GM18858 (cell line): Measurements from ENCODE around the gene JHY.

Source experiments
- ATAC-seq: cut with Tn5 transposase; IDR thresholded peaks from one replicate; pipeline ENCODE4 v1.9.1; 2021; ENCODE audit not compliant: unreplicated experiment

JHY gene

DNA sequence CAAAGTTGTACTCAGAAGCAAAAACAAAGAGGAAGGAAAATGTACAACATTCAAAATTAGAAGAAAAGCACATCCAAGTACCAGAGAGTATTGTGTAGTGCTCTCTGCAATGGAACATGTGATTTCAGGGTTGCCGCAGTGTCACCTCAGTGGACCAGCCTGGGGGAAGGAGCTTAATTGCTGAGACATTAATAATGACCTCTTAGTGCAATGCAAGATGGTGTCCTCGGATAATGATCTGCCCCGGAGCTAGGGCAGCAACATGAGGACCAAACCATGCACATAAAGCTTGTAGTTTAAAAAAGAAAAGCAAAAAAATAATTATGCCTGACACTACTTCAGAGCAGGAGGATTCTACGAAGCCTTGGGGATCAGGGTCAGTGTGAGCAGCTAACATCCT, 11.3 kb upstream of the JHY start:
- ATAC-seq, result no peak

DNA sequence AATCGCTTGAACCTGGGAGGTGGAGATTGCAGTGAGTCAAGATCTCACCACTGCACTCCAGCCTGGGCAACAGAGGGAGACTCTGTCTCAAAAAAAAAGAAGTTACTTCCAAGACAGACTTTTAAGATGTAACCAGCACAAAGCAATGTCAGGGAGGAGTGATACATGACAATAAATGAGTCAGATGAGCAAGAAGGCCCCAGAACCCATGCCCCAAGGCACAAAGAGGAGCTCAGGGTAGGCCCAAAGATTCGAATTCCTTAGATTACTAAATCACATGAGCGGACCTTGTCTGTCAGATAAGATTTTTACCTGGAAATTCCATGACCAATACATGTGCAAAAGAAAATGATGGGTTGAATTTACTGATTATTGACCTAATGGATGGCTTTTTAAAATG, 10.5 kb upstream of the JHY start:
- ATAC-seq, result no peak

DNA sequence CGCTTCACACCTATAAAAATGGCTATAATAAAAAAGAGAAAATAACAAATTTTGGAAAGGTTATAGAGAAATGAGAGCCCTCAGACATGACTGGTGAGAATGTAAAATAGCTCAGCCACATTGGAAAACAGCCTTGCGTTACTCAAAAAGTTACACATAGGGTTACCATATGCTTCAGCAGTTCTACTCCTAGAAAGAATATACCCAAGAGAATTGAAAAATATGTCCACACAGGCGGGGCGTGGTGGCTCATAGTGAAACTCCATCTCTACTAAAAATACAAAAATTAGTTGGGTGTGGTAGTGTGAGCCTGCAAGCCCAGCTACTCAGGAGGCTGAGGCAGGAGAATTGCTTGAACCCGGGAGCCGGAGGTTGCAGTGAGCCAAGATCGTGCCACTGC, 7.6 kb upstream of the JHY start:
- peak; percentile 55 for ATAC-seq

DNA sequence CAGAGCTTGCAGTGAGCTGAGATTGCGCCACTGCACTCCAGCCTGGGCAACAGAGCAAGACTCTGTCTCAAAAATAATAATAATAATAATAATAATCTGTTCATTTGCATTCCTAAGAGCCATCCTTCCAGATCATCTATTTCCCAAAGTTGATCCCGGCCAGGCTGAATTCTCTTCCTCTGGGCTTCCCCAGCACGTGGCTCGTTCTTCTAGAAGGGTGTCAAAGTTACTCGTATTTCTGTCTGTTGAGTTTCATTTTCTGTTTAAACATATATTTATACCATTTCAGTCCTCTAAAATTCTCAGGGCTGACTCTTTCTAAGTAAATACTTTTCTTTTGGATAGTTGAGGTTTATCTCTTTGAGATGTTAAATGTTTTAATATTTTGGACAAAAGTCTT, 4.8 kb upstream of the JHY start:
- ATAC-seq, result no peak

DNA sequence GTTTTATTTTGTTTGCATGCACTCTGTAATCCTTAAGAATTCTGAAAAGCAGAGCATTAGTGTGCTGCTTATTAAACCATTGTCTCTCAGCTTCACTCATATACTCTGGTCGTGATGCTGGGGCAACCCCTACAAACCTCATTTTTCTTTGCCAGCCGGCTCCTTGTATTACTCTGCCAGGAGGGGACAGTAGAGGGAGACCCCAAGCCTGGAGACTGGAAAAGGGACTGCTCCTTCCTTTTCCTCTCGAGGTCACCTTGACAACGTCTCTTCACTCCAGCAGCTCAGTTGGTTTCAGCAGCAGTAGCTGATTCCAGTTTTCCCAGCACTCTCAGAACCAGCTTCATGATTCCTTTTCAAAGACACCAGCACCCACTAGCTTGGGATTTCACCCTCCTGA, 2.8 kb upstream of the JHY start:
- no peak for ATAC-seq

DNA sequence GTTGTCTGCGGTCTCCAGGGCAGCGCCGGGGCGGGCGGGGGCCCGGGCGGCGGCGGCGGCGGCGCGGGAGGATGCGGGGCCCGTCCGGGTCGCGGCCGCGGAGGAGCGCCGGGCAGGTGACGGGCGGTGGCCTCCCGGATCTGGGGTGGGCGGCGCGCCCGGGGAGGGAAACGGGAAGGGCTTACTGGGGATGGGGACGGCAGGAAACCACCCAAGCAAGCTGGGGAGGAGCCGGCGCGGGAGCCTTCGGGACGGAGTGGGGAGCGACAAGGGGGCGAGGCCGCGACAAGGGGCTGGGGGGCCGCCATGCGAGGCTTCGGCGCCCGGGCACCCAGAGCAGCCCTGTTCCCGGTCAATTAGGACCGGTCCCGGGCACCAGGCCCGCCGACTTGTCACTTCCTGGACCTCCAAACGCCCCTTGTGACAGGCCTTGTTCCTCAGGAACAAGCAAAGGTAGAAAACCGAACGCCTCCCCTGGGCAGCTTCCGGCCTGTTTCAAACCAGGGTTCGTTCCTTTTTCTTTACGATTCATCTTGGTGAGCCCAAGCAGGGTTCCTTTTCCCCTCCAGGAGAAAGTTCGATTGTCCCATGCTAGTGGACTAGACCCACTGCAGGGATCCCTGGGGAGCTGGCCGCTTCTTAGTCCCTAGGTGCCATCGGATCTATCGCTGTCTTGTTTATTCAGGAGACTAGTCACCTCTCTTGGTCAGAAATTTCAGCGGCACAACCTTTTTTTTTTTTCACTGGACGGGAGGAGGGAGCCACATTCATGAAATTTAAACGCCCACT, 492 bp downstream of the JHY start:
- no peak for ATAC-seq

DNA sequence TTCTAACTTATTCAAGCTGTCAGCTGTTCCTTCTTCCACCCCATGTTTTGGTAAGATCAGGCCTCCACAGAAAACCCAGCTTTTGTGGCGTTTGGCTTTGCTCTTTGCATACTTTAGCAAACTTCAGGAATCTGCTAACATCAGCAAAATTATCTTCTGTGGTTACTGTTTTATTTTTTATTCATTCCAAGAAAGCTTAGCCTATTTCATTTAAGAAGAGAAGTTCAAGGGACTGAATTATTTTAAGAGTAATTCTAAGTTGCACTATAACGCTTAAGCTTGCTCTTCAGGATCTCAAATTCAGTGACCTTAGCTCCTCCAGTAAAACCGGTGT, 1.1 kb downstream of the JHY start:
- ATAC-seq, result no peak

DNA sequence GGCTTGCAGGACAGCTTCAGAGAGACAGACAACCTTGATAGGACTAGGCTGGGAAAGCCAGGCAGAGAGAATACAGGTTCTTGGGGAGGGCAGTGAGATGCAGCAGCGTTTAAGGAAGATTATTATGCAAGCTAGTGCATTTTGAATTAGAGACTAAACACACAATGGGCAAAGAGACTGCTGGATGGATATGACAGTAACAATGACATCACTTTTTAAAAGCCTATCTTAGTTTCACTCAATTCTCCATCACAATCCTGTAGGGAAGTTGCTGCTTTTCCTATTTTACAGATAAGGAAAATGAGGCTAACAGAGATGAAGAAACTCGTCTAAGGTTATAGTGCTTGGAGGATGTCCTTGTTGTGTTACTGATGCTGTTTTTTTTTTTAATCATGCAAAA, 5.6 kb downstream of the JHY start:
- ATAC-seq, result no peak

DNA sequence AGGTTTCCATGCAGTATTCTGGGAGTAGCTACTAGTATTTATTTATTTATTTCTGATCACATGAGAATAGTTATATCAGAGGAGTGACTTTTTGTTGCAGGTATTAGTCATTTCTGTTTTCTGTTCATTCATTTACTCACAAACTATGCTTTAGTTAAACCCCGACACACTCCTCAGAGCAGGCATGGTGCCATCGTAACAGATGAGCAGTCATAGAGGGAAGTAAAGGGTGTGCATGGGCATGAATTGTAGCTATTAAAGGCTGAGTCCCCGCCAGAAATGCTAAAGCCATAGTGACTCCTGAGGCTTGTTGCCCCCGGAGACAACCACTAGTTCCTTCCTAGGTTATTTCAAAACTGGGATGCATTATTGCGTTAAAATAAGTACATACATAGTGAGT, 10.6 kb downstream of the JHY start:
- ATAC-seq, result no peak

DNA sequence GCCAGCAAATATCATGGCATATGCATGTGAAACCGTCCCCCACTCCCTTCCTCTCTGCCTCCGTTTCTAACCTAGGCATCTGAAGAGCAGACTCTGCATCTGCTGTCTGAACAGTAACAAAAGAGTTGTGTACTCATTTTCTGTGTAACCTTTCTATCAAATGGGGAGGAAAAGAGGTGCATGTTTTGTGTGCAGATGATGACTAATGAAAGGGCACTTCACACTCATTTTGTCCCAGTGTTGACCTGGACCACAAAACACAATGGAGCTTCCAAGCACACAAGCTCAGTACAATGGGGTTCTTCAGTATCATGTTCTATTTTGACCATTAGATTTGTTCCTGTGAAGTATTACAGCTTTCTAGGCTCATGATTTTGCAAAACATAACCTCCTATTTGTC, 13.0 kb downstream of the JHY start:
- ATAC-seq, result no peak

DNA sequence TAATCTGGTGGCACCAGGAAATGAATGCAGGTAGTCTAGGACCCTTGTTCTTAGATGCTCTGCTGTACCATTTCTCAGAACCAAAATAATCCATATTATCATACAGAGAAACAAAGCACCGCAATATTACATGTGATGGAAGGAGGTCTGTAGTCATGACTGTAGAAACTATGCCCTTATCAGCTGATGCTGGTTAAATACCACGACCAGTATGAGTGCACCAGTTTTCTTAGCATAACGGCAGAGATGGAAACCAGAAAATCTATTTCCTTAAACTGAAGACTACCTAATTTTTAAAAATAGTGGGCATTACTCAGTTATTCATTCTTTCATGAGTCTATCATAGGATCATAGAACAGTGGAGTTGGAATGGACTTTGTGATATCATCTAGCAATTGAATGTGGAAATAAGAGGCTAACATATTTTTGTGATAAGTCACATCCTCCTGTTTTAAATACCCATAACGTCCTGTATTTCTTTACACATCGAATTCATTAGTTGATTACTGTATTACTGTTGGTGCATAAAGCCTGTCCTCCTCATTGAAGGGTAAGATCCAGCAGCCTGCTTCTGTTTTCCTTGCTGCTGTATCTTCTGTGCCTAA, 15.1 kb downstream of the JHY start:
- no peak for ATAC-seq

DNA sequence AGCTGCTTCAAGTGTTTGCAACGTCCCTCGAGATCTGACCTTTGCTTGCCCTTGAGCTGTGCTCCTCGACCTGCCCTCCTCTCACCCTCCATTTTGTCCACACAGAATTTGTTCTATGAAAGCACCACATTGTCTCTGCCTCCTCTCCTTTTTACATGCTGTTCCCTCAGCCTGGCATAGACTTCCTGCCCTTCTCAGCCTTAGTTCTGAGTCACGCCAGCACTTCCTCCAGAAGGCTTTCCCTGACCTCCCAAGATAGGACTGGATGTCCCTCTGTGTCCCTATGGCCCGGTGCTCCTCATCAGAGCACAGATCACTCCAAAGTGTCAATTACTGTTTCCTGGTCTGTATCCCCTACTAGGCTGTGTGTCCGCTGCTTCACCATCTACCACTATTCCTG, 16.2 kb downstream of the JHY start:
- ATAC-seq, result no peak

DNA sequence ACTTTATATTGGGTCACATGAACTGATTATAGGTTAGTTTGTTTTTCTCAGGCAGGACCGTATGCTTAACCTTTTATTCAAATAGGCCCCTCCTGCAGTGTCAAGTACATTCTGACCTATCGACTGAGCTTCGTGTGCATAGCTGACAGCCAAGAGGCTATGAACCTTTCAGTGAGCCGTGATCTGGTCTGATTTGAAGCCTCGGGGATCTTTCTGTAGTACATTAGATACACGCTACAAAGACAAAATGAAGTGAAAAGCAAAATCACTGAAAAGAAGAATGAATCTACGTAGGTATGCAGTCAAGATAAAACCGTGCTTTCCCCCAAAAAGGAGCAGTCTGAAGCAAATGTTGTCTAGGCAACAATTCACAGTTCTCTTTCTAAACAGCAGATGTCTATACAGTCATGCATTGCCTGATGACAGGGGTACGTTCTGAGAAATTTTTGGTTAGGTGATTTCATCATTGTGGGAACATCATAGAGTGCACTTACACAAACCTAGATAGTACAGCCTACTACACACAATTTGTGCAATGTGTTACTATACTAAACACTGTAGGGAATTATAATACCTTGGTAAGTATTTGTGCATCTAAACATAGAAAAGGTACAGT, 18.1 kb downstream of the JHY start:
- no peak for ATAC-seq

DNA sequence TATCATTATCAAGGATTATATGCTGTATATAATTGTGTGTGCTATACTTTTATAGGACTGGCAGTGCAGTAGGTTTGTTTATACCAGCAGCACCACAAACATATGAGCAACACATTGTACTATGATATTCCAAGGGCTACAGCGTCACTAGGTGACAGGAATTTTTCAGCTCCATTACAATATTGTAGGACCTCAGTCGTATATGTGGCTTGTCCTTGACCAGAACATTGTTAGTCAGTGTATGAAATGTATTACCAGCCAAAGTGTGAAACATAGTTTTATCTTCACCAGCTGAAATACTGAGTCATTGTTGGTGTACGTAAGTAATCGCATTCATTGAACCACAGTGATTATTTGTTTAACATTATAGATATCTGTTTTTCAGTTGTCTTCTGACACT, 20.4 kb downstream of the JHY start:
- ATAC-seq, result no peak

DNA sequence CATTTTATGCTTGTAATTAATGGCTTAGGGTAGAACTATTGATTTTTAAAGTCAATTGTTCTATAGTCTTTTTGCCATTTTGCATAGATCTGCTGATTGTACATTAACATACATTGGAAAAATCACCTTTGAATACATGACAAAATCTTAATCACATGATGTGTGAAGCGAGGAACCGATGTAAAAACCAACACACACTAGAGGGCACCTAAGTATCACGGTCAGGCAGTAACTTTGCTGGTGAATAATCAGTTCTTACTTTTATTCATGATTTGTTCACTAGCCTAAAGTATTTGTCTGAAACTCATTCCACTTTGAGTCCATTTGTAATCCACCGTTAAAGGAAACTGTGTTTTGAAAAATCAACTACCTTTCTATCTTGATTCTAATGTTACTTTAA, 28.2 kb downstream of the JHY start:
- no peak for ATAC-seq

DNA sequence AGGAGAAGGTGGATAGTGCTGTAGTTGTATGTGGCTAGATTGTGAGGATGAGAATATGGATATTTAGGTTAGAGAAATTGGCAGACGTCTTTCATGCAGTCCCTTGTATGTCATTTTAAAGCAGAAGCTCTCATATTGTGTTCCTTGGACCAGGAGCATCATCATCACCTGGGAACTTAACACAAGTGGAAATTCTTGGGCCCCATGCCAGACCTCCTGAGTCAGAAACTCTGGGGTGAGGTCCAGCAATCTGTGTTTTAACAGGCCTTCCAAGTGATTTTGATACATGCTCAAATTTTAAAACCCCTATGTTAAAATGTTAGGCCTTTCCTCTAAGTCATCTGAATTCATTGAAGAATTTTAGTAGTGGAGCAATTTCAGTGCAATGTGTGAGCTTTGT, 34.8 kb downstream of the JHY start:
- ATAC-seq, result no peak

DNA sequence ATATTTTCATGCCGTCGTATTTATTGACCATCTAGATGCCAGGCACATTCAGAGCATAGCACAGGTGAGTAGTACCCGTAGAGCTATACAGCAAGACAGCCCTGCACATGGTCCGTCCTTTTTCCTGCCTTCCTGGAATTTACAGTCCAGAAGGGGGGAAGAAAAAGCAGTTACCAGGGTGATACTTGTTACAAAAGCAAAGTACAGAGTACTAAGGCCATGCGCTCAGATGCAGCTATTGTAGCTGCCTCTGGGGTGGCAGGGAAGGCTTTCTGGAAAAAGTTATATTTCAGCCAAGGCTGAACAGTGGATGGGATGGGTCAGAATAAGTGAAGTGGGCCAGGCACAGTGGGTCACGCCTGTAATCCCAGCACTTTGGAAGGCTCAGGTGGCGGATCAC, 36.2 kb downstream of the JHY start:
- ATAC-seq, result no peak

DNA sequence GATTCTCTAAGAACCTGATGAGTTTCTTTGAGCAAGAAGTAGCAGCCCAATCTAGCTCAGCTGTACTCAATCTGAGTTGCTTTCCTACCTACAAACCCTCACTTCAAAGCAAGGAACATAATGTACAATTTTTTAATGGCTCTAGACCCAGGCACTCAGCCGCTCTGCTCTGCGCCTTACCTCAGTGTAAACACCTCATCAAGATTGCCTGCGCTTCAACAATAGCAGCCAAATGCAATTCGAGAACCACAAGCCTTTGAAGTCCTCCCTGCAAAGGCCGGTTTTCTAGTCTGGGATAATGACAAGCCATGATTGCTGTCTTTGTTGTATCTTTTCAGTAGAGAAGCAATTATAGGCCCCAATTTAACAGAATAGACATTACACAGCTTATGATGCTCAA, 38.0 kb downstream of the JHY start:
- no peak for ATAC-seq

DNA sequence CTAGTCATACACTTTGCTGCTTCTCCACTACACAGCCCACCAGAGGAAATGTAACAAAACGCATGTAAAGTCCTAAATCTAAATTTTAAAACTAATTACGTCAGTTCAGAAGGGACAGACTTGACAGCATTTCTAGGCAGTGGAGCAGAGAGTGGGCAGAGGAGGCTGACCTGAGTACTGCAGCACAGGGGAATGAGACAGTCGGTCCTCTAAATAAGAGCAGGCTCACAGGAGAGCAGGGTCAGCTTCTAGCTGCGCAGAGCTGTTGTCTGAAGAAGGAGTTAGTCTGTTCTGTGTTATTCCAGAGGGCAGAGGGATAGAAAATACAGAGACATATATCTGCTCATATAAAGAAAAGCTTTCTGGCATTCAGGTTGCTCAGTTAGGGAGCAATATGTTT, 40.3 kb downstream of the JHY start:
- ATAC-seq, result no peak

DNA sequence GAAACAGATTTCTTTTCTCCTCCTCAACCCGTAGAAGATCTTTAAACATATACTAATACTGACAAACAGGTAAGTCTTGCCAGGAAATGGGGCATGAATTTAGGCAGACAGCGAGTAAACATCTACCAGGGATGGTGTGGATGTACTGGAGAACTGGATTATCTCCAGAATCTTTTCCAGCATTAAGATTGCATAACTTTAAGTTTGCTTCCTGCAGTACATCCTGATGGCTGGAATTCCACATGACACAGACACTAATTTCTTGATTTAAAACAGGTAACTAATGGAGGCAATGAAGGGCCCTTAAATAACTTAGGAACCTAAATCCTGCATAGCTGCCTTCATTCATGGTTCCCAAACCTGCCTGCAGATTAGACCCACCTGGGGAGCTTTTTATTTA, 40.7 kb downstream of the JHY start:
- ATAC-seq, result no peak

DNA sequence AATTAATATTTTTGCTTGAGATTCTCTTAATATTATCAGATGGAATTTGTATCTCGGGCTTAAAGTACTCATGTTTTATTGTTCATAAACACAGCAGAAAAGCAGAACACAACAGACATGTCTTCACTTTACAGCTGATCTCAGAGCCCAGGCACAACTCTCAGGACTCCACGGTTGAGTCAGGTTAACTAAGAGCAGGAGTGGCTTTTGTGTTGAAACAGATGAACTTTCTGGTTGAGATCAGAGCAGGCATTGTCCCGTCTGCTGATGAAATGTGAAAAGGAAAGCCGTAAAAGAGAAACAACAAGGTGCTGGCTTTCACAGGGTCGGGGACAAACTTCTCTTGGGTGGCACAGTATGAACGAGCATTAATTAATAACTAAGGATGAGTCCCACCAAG, 49.0 kb downstream of the JHY start:
- ATAC-seq, result no peak

DNA sequence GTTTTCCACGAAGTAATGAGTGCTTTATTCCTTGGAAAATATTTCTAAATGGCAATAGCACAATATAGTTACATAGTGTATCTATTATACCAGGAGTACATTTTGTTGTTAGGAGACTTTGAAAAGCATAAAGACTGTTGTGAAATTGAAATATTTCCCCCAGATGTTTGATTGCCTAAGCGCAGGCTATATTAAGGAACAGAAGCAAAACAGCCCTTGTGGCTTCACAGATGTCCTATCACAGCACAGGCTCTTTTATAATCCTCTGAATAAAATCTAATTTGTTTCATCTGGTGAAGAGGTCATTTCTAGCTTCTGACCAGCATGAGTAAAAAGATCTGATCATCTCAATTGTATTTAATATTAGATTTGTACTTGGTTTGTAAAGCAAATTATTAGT, 50.9 kb downstream of the JHY start:
- ATAC-seq, result no peak

DNA sequence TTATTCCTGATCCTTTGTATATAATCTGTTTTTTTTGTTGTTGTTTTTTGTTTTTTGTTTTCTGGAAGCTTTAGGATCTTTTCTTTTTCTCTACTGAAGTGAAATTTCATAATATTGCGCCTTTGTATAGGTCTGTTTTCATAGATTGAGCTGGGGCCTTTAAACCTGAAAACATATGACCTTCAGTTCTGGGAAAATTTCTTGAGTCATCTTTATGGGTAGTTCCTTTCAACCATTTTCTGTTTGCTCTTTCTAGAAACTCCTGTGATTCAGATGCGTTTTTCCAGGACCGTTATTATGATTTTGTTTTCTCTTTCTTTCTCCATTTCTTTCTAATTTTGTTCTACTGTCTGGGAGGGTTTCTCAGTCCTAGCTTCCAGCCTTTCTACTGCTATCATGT, 55.4 kb downstream of the JHY start:
- ATAC-seq, result no peak
